ENCODE data around the gene FAM124B.

FAM124B gene

GRCh38 chr2:224333726-224334482 lies 68.0 kb downstream of the FAM124B start:
- DNase-seq: no peak

GRCh38 chr2:224331698-224332097 lies 70.2 kb downstream of the FAM124B start:
- no peak for DNase-seq

DNA sequence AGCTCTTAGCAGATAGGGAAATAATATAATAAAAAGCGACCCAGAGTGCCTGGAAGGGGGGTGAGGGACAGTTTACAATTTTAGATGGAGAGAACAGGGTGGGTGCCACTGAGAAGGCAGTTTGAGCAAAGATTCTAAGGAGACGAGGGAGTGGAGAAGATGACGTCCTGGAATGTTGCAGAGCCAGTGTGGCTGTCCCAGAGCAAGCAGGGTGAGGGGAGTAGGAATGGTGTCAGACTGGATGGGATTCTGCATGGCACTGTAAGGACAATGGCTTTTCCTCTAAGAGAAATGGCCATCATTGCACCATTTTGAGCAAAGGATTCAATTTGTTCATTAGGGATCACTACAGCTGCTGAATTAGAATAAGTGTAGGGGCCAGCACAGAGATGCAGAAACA lies 73.1 kb downstream of the FAM124B start:
- DNase-seq: no peak

Data from DMS 273 treated with DMSO at 0.1 percent for 48 hours (cell line).